SIG-M5 treated with dmso at 0.1 percent for 504 hours (cell line): ENCODE results near the gene PPP1R3E.

Source experiments
- DNase-seq: peaks from one replicate; lab custom pipeline; 2025; ENCODE audit not compliant: unreplicated experiment; lab: John Stamatoyannopoulos, UW

Gene PPP1R3E

GRCh38 chr14:23322568-23323517 is 20.2 kb upstream of the PPP1R3E start:
- DNase-seq, result no peak

- no peak for DNase-seq
Observed at GRCh38 chr14:23321572-23322547, 19.2 kb upstream of the PPP1R3E start.

GRCh38 chr14:23320584-23321571 is 18.2 kb upstream of the PPP1R3E start, which contains the start of gene PABPN1:
TSS of gene PABPN1 (plus strand) at chr14:23321457. CDS start at chr14:23321470, 13 bp downstream.
- peak; percentile 100 for DNase-seq

GRCh38 chr14:23319746-23320583 is 17.3 kb upstream of the PPP1R3E start:
- no peak for DNase-seq

- DNase-seq, result no peak
Observed at GRCh38 chr14:23316300-23316699, 13.6 kb upstream of the PPP1R3E start.

DNA sequence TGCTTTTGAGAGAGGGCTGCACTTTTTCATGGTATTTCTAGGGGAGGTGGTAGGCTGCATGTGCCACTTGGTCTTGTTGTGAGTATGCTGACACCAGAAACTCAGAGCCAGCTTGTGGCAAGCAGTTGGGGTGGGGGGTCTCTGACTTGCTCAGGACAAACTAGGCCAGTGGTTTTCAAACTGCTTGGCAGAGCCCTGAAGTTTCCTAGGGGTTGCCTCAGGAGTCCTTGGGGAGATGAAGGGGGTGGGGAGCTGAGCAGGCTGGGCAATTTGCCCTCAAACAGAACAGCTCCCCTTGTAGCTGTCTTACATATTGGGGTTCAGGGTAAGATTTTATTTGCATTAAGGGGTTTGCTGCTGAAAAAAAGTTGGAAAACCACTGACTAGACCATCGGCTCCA is 7.9 kb upstream of the PPP1R3E start:
- DNase-seq, result no peak

DNA sequence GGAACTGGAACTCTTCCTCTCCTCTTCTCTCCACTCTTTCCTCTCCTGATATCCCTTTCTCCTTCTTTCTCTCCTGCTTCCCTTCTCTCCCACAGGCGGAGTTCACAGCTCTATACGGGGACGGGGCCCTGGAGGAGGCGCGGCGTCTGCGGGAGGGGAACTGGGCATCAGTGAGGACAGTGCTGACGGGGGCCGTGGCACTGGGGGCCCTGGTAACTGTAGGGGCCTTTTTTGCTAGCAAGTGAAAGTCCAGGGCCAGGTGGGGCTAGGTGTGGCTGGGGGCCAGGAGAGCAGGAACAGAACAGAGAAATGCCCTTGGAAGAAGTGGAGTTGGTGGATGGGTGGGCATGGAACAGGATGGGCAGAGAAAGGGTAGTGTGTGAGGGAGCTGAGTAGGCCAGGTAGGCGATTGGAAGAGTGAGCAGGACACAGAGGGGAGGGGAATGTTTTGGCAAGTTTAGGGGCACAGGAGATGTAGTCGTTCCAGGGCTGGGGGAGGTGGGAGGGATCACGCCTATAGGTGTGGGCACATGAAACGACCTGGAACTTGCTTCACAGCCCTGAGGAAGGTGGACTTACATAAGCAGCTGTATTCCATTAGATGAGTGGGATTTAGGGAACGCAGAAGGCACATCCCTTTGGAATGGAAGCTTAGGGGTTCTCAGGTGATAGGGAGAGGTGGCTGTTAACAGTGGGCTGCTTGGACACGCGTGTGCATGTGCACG is 6.2 kb upstream of the PPP1R3E start:
- no peak for DNase-seq

DNA sequence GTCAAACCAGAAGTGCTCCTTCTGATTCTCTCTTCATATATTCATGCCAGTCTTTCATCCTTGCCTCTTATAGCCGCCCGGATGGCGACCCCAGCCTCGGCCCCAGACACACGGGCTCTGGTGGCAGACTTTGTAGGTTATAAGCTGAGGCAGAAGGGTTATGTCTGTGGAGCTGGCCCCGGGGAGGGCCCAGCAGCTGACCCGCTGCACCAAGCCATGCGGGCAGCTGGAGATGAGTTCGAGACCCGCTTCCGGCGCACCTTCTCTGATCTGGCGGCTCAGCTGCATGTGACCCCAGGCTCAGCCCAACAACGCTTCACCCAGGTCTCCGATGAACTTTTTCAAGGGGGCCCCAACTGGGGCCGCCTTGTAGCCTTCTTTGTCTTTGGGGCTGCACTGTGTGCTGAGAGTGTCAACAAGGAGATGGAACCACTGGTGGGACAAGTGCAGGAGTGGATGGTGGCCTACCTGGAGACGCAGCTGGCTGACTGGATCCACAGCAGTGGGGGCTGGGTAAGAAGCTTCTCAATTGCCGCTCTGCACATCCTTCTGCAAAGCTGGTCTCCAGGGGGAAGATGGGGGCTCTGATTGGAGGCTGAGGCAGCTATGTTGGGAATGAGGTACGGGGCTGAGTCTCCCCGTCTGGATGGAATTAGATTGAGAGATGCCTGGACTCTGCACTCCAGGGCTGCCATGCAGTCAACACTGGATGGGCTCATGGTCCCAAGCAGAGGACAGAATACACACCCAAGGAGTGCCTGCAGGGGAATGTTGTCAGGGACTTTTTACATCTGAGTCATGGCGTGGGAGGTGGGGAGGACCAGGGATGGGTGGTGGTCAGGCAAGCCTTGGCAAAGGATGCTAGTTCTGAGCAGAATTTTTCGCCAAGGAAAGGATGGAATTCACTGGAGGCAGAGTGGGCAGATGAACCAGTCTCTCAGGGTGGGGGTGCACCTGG is 5.3 kb upstream of the PPP1R3E start:
- no peak for DNase-seq

DNA sequence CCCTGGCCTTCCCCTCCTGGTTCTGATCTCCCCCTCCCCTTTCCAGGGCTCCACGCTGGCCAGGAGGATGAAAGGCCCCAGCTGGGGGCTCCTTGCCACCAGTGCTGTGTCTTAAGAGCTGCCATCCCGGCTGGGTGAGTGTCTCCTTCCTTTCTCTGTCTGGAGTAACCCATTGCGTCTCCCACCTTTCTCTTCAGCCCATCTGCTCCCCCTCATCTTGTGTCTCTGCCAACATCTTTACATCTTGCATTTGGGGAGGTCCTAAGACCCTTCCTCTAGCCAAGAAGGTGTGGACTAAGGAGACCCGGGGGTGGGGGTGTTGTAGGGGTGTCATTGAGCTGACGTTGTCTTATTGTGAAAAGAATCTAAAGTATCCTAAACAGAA is 4.5 kb upstream of the PPP1R3E start:
- no peak for DNase-seq

DNA sequence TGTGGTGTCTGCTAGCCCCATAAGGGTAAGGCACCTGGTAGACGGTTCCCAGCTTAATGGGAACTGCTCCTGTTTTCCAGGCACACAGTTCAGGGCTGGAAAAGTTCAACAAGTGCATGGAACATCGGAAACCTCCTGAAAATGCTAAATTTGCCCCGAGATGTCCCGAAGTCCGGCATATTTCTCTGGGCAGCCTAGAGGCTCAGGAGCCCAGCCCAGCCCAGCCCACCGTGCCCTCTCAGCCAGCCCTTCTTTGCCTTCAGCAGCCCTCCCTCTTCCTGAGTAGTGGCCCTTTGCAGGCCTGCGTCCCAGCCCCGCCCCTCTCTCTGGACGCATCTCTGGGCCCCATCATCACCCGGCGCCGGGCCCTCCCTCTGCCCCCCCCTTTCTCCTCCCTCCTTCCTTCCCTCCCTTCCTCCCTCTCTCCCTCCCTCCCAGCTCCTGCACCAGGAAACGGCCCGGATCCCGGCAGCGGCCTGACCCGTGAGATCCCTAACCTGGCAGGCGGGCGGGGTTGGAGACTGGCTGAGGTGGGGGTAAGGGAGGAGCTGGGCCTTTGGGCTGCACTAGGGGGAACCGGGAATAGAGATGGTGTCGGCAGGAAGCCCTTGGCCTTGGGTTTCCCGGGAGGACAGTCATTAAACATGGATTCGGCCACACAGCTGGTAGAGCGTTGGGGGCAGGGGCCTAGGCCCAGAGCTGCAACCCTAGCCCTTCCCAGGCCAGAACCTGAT is 3.9 kb upstream of the PPP1R3E start, which contains the start of gene BCL2L2:
Gene BCL2L2, plus strand, starts transcription at position 422 of the 734 bp plus-strand sequence. CDS start 935 bp downstream, outside the sequence.
- DNase-seq, result peak; percentile 71

GRCh38 chr14:23301969-23302289 is 730 bp downstream of the PPP1R3E start:
- no peak for DNase-seq

- peak; percentile 99 for DNase-seq
Observed at GRCh38 chr14:23301288-23301968, 1.2 kb downstream of the PPP1R3E start.

DNA sequence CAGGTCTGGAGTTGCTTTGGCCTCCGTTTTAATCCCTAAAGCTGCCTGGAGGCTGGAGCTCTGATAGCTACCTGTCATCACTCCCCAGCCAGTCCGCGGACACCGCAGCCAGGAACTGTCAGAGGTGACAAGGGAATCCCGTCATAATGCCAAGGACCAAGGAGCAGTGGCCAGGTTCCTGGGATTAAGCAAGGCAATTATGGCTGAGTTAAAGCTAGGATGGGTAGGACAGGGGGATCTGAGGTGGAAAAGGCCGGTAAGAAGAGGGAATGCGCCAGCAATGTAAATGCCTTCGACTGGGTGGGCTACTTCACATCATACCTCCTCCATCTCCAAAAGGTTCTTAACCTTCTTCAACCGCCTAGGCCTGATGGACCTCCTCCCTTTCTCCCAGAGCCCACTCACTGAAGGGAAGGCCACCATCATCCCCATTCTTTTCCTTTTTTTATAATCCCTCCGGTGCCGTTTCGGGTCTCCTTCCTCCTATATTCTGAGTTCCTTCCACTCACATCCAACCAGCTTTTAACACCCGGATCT is 1.9 kb downstream of the PPP1R3E start:
- DNase-seq, result no peak

DNA sequence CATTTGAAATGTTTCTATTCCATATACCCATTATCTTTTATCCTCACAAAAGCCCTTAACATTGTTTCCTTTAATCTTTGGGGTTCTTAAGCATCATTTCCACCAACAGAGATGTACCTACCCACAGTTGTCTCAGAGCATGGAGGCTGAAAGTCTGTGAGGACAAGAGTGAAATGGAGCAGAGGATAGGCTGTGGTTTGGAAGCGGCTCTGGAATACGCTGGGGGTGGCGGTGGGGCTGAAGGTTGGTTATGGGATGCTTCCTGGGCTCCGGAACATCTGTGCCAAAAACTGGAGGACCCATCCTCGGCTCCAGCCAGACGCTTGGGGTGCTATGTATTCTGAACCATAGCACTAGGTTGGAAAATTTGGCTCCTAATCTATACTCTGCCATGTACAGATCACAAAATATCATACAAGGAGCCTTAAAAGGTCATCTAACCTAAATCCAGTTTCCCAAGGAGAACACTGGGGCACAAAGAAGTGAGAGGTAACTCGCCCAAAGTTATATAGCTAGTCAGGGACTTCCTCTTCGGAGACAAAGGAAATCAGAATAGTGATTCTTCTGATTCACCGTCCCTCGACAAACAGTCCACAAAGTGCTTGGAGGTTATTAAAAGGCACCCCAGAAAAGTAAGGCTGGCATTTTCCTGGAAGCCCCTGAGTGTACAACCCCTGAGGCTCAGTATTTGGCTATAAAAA is 2.5 kb downstream of the PPP1R3E start:
- peak; percentile 12 for DNase-seq

DNA sequence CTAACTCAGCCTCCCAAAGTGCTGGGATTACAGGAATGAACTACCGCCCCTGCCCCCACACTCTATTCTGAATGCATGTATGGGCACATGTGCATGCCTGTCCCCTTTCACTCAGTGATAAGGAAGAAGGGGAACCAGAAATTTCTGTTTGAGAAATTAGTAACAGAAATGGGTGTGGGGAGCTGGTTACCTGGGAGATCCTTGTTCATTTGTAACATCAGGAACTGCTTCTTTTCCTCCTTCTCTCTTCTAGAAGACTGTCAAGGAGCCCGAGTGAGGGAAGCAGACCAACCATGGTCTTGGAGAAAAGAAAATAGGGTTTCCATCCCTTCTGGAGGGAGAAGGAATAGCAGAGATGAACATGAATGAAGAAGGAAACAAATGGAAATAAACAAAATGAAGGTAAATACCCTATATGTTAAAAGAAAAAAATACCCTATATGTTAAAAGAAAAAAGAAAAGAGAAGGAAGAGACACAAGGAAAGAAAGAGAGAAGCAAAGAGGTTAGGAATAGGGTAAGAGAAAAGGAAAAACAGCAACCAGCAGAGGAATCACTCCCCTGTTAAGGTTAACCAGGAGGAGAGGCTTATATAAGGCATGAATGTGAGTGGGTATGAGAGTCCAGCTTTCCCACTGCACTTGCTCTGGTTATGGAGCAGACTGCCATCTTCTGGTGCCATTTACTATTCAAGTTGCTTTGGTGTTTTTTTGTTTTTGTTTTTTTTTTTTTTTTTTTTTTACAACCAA is 3.3 kb downstream of the PPP1R3E start:
- DNase-seq, result peak; percentile 30
